Endothelial cell of umbilical vein (primary cell): ENCODE data around the gene B9D1. TPM values are rescaled to one million over a fixed set of nuclear protein-coding genes. Genes with fewer than 3 reads are reported as not detected.

Experiments used
- BruUV-seq: library from RNA; stranded (reverse); fragments of 400-500 nt; replicated peaks from 2 replicates; lab custom pipeline; 2021; lab: Mats Ljungman, UMichigan
- CTCF ChIA-PET: fragments of 300-600, 350-600 bp; sonication (Branson Sonifier 250); formaldehyde crosslinking; loops from one replicate; lab custom pipeline; 2021; ENCODE audit warnings: antibody characterized with exemption, inconsistent platforms; lab: Charles Lee
- POLR2A ChIA-PET: fragments of 300-600, 350-600 bp; sonication (Branson Sonifier 250); formaldehyde crosslinking; loops from one replicate; lab custom pipeline; 2021; ENCODE audit warnings: antibody characterized with exemption, inconsistent platforms; lab: Charles Lee
- DNase-seq: peaks from one replicate; pipeline ENCODE4 v3.0.0-alpha.2; 2011; ENCODE audit warnings: low read depth, low spot score
- FAIRE-seq: peaks from 2 replicates; lab custom pipeline; 2011; peaks lifted over from hg19 to GRCh38; lab: Jason Lieb, UNC
- H2AFZ ChIP-seq: 2 replicates; pipeline ENCODE4 v1.6.0; 2012; ENCODE audit warnings: low read depth, low read length, control low read depth, inconsistent platforms
- H3K27ac ChIP-seq: 2 replicates; pipeline ENCODE4 v1.5.1; 2011; ENCODE audit warnings: low read depth, mild to moderate bottlenecking, control low read depth, low read length, moderate library complexity; ENCODE audit not compliant: insufficient read depth
- H3K27me3 ChIP-seq, 2 experiments: 2 replicates each; pipeline versions ENCODE4 v1.6.0 to v1.6.1; 2011; ENCODE audit warnings: low read length in 2 of 2, mixed read lengths in 1 of 2; ENCODE audit not compliant: control insufficient read depth in 2 of 2, insufficient read depth in 2 of 2
- H3K36me3 ChIP-seq, 2 experiments: 2 replicates in 1 of 2; 3 replicates in 1 of 2; pipeline ENCODE4 v1.5.1; 2011; ENCODE audit warnings: low read length in 2 of 2, mild to moderate bottlenecking in 1 of 2, moderate library complexity in 1 of 2; ENCODE audit not compliant: control insufficient read depth in 2 of 2, insufficient read depth in 2 of 2; ENCODE audit errors: extremely low read depth in 1 of 2
- H3K4me1 ChIP-seq: 3 replicates; pipeline ENCODE4 v1.5.1; 2011; ENCODE audit warnings: mild to moderate bottlenecking, low read length; ENCODE audit not compliant: control insufficient read depth, insufficient read depth; ENCODE audit errors: extremely low read depth
- H3K4me2 ChIP-seq: 2 replicates; pipeline ENCODE4 v1.6.1; 2011; ENCODE audit warnings: low read length, control low read depth, mixed read lengths; ENCODE audit not compliant: insufficient read depth
- H3K4me3 ChIP-seq, 3 experiments: fragments of 200-600 bp in 1 of 3; sonication (generic), shearing (Covaris generic) in 1 of 3; replicated peaks in 1 of 3; 2 replicates each; pipeline ENCODE4 v1.5.1; 2011 to 2016; ENCODE audit warnings: control low read depth in 3 of 3, low read length in 3 of 3, mild to moderate bottlenecking in 2 of 3, inconsistent platforms in 1 of 3, low read depth in 1 of 3, moderate library complexity in 1 of 3; ENCODE audit not compliant: insufficient read depth in 1 of 3
- H3K79me2 ChIP-seq: 2 replicates; pipeline ENCODE4 v1.6.0; 2012; ENCODE audit warnings: low read length, inconsistent platforms; ENCODE audit not compliant: control insufficient read depth, insufficient read depth
- H3K9ac ChIP-seq: replicated peaks from 2 replicates; pipeline ENCODE3; 2011; ENCODE audit warnings: low read length, control low read depth; ENCODE audit not compliant: insufficient read depth; ENCODE audit errors: extremely low read depth
- H3K9me1 ChIP-seq: replicated peaks from 3 replicates; pipeline ENCODE4 v1.6.0; 2011; ENCODE audit warnings: mild to moderate bottlenecking, low read length; ENCODE audit not compliant: control insufficient read depth, insufficient read depth; ENCODE audit errors: extremely low read depth
- H3K9me3 ChIP-seq: replicated peaks from 2 replicates; pipeline ENCODE4 v1.5.1; 2012; ENCODE audit warnings: low read length, inconsistent platforms; ENCODE audit not compliant: control insufficient read depth, insufficient read depth
- H4K20me1 ChIP-seq: replicated peaks from 2 replicates; pipeline ENCODE3; 2011; ENCODE audit warnings: mild to moderate bottlenecking, low read length; ENCODE audit not compliant: control insufficient read depth, insufficient read depth; ENCODE audit errors: extremely low read depth
- EZH2 ChIP-seq: IDR thresholded peaks from 2 replicates; pipeline ENCODE4 v1.6.1; 2012; ENCODE audit warnings: borderline replicate concordance, low read depth, mild to moderate bottlenecking, moderate library complexity, low read length, inconsistent platforms; ENCODE audit not compliant: severe bottlenecking
- MYC ChIP-seq: IDR thresholded peaks from one replicate; pipeline ENCODE4 v1.6.1; 2011; ENCODE audit warnings: mild to moderate bottlenecking, low read depth, low read length
- POLR2A ChIP-seq: IDR thresholded peaks from 2 replicates; pipeline ENCODE4 v1.6.1; 2012; ENCODE audit warnings: low read depth, mild to moderate bottlenecking, control low read depth, low read length
- POLR2AphosphoS5 ChIP-seq: IDR thresholded peaks from 2 replicates; pipeline ENCODE4 v1.6.1; 2012; ENCODE audit warnings: low read depth, mild to moderate bottlenecking, control low read depth, low read length, moderate library complexity; ENCODE audit not compliant: insufficient read depth
- dilution Hi-C: fragments of 300-500 bp; cut with MboI; formaldehyde crosslinking; loops from one replicate; pipeline ENCODE4 v1.15.0; 2019; ENCODE audit warnings: low sequenced_read_pairs; ENCODE audit not compliant: extremely low pct_ligation_motif_present
- intact Hi-C: fragments of 100-400 bp; cut with micrococcal nuclease; formaldehyde crosslinking; loops from one replicate; pipeline ENCODE4 v1.10.0; 2022
- polyA plus RNA-seq, 4 experiments: library from polyadenylated mRNA; depleted of rRNA in 3 of 4; stranded (reverse) in 3 of 4; unstranded in 1 of 4; fragments of >200 nt; gene quantifications; 2 replicates each; pipeline versions ENCODE4 v1.2.1 to v1.2.3, GENCODE V29; 2011 to 2012; ENCODE audit warnings: missing spikeins in 1 of 4
- total RNA-seq: library from RNA; stranded (reverse); gene quantifications from 2 replicates; pipeline ENCODE4 v1.2.3, GENCODE V29; 2021

The B9D1 gene
- total and polyA plus RNA-seq, 2 donors (not counting 3 experiments of a cell fraction or from before 2014, with no cell fraction given), result 20.5 to 55.8 TPM

GRCh38 chr17:19386974-19387920 is 24.7 kb upstream of the B9D1 start, which contains the start of gene MFAP4:
Gene MFAP4 (minus strand): TSS chr17:19387190. CDS start chr17:19387155, 35 bp downstream.
- no peaks in the 10 kb centered on the region for H4K20me1 ChIP-seq
- ChIA-PET POLR2A (interaction anchor here (1.2 kb wide), 1 partner anchor 9 kb away, joined by 3 read pairs; the partner anchor contains the start of gene MAPK7), CTCF (interaction anchor here (0.7 to 1.1 kb wide), 2 partner anchors 9 kb away, joined by 3 to 4 read pairs; partner anchors contain the start of gene MAPK7)
- BruUV-seq, result no TSS peak
- H3K9ac ChIP-seq, result no peak within 1 kb of the TSS
- H3K4me3 ChIP-seq, result no peak within 1 kb of the TSS
- no peak for TF ChIP-seq POLR2A
- TF ChIP-seq EZH2, result peak; percentile 24
- no peak for TF ChIP-seq MYC
- no peak for TF ChIP-seq POLR2AphosphoS5
- FAIRE-seq (no peak), DNase-seq (no peak)
- peaks cover 5 to 21% of the 10 kb centered on the region in 2 experiments for H3K36me3 ChIP-seq
- no peak within 1 kb of the TSS for H3K27ac ChIP-seq
- no peaks in the 10 kb centered on the region for H3K9me1 ChIP-seq
- H3K79me2 ChIP-seq, result no peaks in the 10 kb centered on the region
- dilution Hi-C loops (no loop called here), intact Hi-C loops (no loop called here)
- H3K27me3 ChIP-seq, result peaks cover 6 to 11% of the 10 kb centered on the region in 2 experiments
- H2AFZ ChIP-seq, result no peak within 1 kb of the TSS
- H3K4me1 ChIP-seq, result no peaks in the 10 kb centered on the region
- no peak within 1 kb of the TSS for H3K4me2 ChIP-seq
- no peaks in the 10 kb centered on the region for H3K9me3 ChIP-seq
